ENCODE results near the gene SSBP4. TPM values are rescaled to one million over a fixed set of nuclear protein-coding genes. Genes with fewer than 3 reads are reported as not detected.
A peak's percentile ranks its signal among the peaks of the same experiment; 100 is the strongest.

The SSBP4 gene
- total RNA-seq, 1 donor from 2014 or later: 99.0 TPM

- Mint-ChIP-seq H3K36me3 (no peaks in the 10 kb centered on the region), H3K27ac (peak overlapping the region; percentile 48), H3K27me3 (no peaks in the 10 kb centered on the region), H3K4me1 (ENCODE audit: unreplicated experiment) (peaks cover 12% of the 10 kb centered on the region), H3K9me3 (no peaks in the 10 kb centered on the region), H3K4me3 (peak overlapping the region; percentile 36)
- DNase-seq (ENCODE audit: extremely low spot score, unreplicated experiment): no peak
- TF ChIP-seq, protein P1, sequence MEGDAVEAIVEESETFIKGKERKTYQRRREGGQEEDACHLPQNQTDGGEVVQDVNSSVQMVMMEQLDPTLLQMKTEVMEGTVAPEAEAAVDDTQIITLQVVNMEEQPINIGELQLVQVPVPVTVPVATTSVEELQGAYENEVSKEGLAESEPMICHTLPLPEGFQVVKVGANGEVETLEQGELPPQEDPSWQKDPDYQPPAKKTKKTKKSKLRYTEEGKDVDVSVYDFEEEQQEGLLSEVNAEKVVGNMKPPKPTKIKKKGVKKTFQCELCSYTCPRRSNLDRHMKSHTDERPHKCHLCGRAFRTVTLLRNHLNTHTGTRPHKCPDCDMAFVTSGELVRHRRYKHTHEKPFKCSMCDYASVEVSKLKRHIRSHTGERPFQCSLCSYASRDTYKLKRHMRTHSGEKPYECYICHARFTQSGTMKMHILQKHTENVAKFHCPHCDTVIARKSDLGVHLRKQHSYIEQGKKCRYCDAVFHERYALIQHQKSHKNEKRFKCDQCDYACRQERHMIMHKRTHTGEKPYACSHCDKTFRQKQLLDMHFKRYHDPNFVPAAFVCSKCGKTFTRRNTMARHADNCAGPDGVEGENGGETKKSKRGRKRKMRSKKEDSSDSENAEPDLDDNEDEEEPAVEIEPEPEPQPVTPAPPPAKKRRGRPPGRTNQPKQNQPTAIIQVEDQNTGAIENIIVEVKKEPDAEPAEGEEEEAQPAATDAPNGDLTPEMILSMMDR (conservative IDR thresholded peaks at IDR 0.05): no peak
These were observed 13.2 kb downstream of the SSBP4 start for GRCh38 chr19:18432275-18433014.

- no peak for DNase-seq (ENCODE audit: extremely low spot score, unreplicated experiment)
- TF ChIP-seq, protein P1 (conservative IDR thresholded peaks at IDR 0.05): no peak
- Mint-ChIP-seq H3K9me3 (no peaks in the 10 kb centered on the region), H3K4me3 (no peak overlapping the region), H3K27me3 (no peaks in the 10 kb centered on the region), H3K27ac (no peak overlapping the region), H3K36me3 (no peaks in the 10 kb centered on the region), H3K4me1 (ENCODE audit: unreplicated experiment) (peaks cover 12% of the 10 kb centered on the region)
These were observed 14.0 kb downstream of the SSBP4 start for GRCh38 chr19:18433015-18433691.

GRCh38 chr19:18433735-18434398, 14.7 kb downstream of the SSBP4 start:
- Mint-ChIP-seq H3K27ac (no peak overlapping the region), H3K27me3 (no peaks in the 10 kb centered on the region), H3K36me3 (no peaks in the 10 kb centered on the region), H3K9me3 (no peaks in the 10 kb centered on the region), H3K4me3 (peak overlapping the region; percentile 81), H3K4me1 (ENCODE audit: unreplicated experiment) (peaks cover 13% of the 10 kb centered on the region)
- TF ChIP-seq, protein P1 (conservative IDR thresholded peaks at IDR 0.05): no peak
- DNase-seq (ENCODE audit: extremely low spot score, unreplicated experiment): no peak

DNA sequence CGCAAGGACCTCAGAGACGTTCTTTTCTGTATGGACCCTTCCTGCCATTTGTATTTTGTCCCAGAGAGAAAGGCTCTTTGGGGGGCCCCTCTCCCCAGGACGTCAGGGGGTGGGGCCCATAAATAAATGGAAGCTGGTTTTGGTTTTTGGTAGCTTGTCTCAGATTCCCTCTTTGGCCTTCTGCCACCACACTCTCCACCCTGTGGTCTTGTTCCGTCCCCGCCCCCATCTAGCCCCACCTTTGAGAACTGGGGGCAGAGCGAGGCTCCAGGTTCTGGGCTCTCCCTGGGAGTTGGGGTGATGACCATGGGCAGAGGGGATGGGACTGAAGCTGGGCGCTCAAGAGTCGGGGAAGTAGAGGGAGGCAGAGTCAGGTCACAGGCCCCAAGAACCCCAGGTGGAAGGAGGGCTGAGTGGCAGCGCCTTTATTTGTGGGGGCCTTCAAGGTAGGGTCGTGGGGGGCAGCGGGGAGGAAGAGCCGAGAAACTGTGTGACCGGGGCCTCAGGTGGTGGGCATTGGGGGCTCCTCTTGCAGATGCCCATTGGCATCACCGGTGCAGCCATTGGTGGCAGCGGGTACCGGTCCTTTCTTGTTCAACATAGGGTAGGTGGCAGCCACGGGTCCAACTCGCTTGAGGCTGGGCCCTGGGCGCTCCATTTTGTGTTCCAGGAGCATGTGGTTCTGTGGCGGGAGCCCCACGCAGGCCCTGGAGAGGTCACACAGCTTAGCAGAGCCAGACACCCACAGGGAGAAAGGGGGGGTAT, 15.4 kb downstream of the SSBP4 start:
- no peak for DNase-seq (ENCODE audit: extremely low spot score, unreplicated experiment)
- Mint-ChIP-seq H3K4me3 (peak overlapping the region; percentile 81), H3K27ac (no peak overlapping the region), H3K36me3 (no peaks in the 10 kb centered on the region), H3K4me1 (ENCODE audit: unreplicated experiment) (peaks cover 20% of the 10 kb centered on the region), H3K27me3 (no peaks in the 10 kb centered on the region), H3K9me3 (no peaks in the 10 kb centered on the region)
- TF ChIP-seq, protein P1 (conservative IDR thresholded peaks at IDR 0.05): no peak

- Mint-ChIP-seq H3K36me3 (no peaks in the 10 kb centered on the region), H3K27me3 (no peaks in the 10 kb centered on the region), H3K4me1 (ENCODE audit: unreplicated experiment) (peaks cover 22% of the 10 kb centered on the region), H3K27ac (no peak overlapping the region), H3K4me3 (peak overlapping the region; percentile 84), H3K9me3 (no peaks in the 10 kb centered on the region)
- no peak for DNase-seq (ENCODE audit: extremely low spot score, unreplicated experiment)
- TF ChIP-seq, protein P1 (conservative IDR thresholded peaks at IDR 0.05): no peak
These were observed 16.1 kb downstream of the SSBP4 start for GRCh38 chr19:18435178-18435841.

Data from type B pancreatic cell (in vitro differentiated cells).